ENCODE data around the gene SLC25A6. TPM values are rescaled to one million over a fixed set of nuclear protein-coding genes. Genes with fewer than 3 reads are reported as not detected.

Gene SLC25A6
- total and polyA plus RNA-seq, 9 of the 15 experiments (the other 6 are each of a cell fraction or from before 2014, with no cell fraction given) = 24.6 to 330 (median 129) TPM

DNA sequence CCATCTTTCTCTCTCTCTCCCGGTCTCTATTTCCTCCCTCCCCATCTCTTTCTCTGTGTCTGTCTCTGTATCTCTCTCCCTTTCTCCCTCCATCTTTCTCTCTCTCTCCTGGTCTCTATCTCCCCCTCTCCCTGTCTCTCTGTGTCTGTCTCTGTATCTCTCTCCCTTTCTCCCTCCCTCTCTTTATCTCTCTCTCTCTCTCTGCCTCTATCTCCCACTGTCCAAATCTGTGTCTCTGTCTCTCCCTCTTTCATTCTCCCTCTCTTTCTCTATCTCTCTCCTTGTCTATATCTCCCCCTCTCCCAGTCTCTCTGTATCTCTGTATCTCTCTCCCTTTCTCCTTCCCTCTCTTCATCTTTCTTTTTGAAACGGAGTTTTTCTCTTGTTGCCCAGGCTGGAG lies 31.7 kb downstream of the SLC25A6 start:
- Histone ChIP-seq H3K9ac (ENCODE audit: insufficient read depth in 1 of 2, low read depth in 2 of 2, low read length in 2 of 2) (no peak overlapping the region), H3K4me2 (ENCODE audit: insufficient read depth, low read length) (no peak overlapping the region), H3K4me3 (no peak overlapping the region), H3K27me3 (ENCODE audit: control insufficient read depth in 2 of 2, insufficient read depth in 2 of 2, low read length in 2 of 2) (no peaks in the 10 kb centered on the region), H3K36me3 (ENCODE audit: control insufficient read depth, insufficient read depth, low read length) (no peaks in the 10 kb centered on the region), H3K27ac (ENCODE audit: extremely low read depth, low read depth, low read length) (no peak overlapping the region), H3K79me2 (ENCODE audit: control insufficient read depth, insufficient read depth, low read length) (no peaks in the 10 kb centered on the region), H3K9me1 (ENCODE audit: control insufficient read depth, insufficient read depth, low read length) (no peaks in the 10 kb centered on the region), H3K4me1 (replicated peaks in 1 of 2; ENCODE audit: control insufficient read depth in 2 of 2, insufficient read depth in 2 of 2, low read length in 2 of 2) (no peaks in the 10 kb centered on the region), H3K9me3 (replicated peaks; ENCODE audit: control insufficient read depth, insufficient read depth, low read depth, low read length) (no peaks in the 10 kb centered on the region), H2AFZ (ENCODE audit: low read depth, low read length) (no peak overlapping the region), H4K20me1 (replicated peaks; ENCODE audit: control insufficient read depth, insufficient read depth, low read length) (no peaks in the 10 kb centered on the region)
- ChIA-PET CTCF (ENCODE audit: low intra/inter-chr PET ratio) (no interaction called here), POLR2A (no interaction called here)
- no peak for FAIRE-seq
- no TSS peak for BruUV-seq (replicated peaks)
- intact Hi-C loops (cut with micrococcal nuclease) (no loop called here), in situ Hi-C loops (cut with MboI) (no loop called here)
- WGBS (ENCODE audit: insufficient coverage, low coverage, missing lambda C conversion rate) = no CpG with 5 or more reads among the region's 2 CpGs
- DNase-seq (ENCODE audit: extremely low read depth in 1 of 4, low spot score in 3 of 4) = no peak
- ATAC-seq = no peak
- TF ChIP-seq, protein P1, sequence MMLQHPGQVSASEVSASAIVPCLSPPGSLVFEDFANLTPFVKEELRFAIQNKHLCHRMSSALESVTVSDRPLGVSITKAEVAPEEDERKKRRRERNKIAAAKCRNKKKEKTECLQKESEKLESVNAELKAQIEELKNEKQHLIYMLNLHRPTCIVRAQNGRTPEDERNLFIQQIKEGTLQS (IDR thresholded peaks at IDR 0.05) = no peak
- TF ChIP-seq, protein P1 (CRISPR knock-in tag; conservative IDR thresholded peaks at IDR 0.05) = no peak
- TF ChIP-seq ZNF644 (tag; IDR thresholded peaks at IDR 0.05; ENCODE audit: low read depth) = no peak
- TF ChIP-seq HOXB6 (CRISPR knock-in tag; IDR thresholded peaks at IDR 0.05; ENCODE audit: borderline replicate concordance) = no peak
- TF ChIP-seq TARDBP (IDR thresholded peaks at IDR 0.05) = no peak
- no peak for TF ChIP-seq KLF10 (CRISPR knock-in tag; IDR thresholded peaks at IDR 0.05)
- no peak for TF ChIP-seq HMG20A (CRISPR knock-in tag; conservative IDR thresholded peaks at IDR 0.05)
- TF ChIP-seq RFX1 (IDR thresholded peaks at IDR 0.05) = no peak
- TF ChIP-seq PTRF (tag; IDR thresholded peaks at IDR 0.05) = no peak
- TF ChIP-seq ZKSCAN3 (CRISPR knock-in tag; IDR thresholded peaks at IDR 0.05) = no peak
- no peak for TF ChIP-seq BHLHE40 (IDR thresholded peaks at IDR 0.05; ENCODE audit: low read length)
- no peak for TF ChIP-seq SAFB (IDR thresholded peaks at IDR 0.05; ENCODE audit: borderline replicate concordance, low read depth, low read length)
- no peak for TF ChIP-seq GTF2E2 (tag; IDR thresholded peaks at IDR 0.05)
- TF ChIP-seq, protein P2, sequence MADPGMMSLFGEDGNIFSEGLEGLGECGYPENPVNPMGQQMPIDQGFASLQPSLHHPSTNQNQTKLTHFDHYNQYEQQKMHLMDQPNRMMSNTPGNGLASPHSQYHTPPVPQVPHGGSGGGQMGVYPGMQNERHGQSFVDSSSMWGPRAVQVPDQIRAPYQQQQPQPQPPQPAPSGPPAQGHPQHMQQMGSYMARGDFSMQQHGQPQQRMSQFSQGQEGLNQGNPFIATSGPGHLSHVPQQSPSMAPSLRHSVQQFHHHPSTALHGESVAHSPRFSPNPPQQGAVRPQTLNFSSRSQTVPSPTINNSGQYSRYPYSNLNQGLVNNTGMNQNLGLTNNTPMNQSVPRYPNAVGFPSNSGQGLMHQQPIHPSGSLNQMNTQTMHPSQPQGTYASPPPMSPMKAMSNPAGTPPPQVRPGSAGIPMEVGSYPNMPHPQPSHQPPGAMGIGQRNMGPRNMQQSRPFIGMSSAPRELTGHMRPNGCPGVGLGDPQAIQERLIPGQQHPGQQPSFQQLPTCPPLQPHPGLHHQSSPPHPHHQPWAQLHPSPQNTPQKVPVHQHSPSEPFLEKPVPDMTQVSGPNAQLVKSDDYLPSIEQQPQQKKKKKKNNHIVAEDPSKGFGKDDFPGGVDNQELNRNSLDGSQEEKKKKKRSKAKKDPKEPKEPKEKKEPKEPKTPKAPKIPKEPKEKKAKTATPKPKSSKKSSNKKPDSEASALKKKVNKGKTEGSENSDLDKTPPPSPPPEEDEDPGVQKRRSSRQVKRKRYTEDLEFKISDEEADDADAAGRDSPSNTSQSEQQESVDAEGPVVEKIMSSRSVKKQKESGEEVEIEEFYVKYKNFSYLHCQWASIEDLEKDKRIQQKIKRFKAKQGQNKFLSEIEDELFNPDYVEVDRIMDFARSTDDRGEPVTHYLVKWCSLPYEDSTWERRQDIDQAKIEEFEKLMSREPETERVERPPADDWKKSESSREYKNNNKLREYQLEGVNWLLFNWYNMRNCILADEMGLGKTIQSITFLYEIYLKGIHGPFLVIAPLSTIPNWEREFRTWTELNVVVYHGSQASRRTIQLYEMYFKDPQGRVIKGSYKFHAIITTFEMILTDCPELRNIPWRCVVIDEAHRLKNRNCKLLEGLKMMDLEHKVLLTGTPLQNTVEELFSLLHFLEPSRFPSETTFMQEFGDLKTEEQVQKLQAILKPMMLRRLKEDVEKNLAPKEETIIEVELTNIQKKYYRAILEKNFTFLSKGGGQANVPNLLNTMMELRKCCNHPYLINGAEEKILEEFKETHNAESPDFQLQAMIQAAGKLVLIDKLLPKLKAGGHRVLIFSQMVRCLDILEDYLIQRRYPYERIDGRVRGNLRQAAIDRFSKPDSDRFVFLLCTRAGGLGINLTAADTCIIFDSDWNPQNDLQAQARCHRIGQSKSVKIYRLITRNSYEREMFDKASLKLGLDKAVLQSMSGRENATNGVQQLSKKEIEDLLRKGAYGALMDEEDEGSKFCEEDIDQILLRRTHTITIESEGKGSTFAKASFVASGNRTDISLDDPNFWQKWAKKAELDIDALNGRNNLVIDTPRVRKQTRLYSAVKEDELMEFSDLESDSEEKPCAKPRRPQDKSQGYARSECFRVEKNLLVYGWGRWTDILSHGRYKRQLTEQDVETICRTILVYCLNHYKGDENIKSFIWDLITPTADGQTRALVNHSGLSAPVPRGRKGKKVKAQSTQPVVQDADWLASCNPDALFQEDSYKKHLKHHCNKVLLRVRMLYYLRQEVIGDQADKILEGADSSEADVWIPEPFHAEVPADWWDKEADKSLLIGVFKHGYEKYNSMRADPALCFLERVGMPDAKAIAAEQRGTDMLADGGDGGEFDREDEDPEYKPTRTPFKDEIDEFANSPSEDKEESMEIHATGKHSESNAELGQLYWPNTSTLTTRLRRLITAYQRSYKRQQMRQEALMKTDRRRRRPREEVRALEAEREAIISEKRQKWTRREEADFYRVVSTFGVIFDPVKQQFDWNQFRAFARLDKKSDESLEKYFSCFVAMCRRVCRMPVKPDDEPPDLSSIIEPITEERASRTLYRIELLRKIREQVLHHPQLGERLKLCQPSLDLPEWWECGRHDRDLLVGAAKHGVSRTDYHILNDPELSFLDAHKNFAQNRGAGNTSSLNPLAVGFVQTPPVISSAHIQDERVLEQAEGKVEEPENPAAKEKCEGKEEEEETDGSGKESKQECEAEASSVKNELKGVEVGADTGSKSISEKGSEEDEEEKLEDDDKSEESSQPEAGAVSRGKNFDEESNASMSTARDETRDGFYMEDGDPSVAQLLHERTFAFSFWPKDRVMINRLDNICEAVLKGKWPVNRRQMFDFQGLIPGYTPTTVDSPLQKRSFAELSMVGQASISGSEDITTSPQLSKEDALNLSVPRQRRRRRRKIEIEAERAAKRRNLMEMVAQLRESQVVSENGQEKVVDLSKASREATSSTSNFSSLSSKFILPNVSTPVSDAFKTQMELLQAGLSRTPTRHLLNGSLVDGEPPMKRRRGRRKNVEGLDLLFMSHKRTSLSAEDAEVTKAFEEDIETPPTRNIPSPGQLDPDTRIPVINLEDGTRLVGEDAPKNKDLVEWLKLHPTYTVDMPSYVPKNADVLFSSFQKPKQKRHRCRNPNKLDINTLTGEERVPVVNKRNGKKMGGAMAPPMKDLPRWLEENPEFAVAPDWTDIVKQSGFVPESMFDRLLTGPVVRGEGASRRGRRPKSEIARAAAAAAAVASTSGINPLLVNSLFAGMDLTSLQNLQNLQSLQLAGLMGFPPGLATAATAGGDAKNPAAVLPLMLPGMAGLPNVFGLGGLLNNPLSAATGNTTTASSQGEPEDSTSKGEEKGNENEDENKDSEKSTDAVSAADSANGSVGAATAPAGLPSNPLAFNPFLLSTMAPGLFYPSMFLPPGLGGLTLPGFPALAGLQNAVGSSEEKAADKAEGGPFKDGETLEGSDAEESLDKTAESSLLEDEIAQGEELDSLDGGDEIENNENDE (IDR thresholded peaks at IDR 0.05; ENCODE audit: low read depth, low read length) = no peak

Data from K562 (cell line).